Omental fat pad (tissue), 4 donors: ENCODE data around the gene HPD. TPM values are rescaled to one million over a fixed set of nuclear protein-coding genes. Genes with fewer than 3 reads are reported as not detected.
A peak's percentile ranks its signal among the peaks of the same experiment; 100 is the strongest.

Source experiments
- ATAC-seq: fragments of 150-250 bp; one replicate; pipeline ENCODE4 v1.9.1; 2016; ENCODE audit warnings: mild to moderate bottlenecking, moderate library complexity; ENCODE audit not compliant: low FRiP score
- DNase-seq: peaks from one replicate; pipeline ENCODE4 v3.0.0-alpha.2; 2019; ENCODE audit warnings: low spot score
- total RNA-seq, 4 donors: library from RNA; depleted of rRNA; stranded (reverse); fragments of >200 nt; gene quantifications; one replicate each; pipeline ENCODE4 v1.1.0, GENCODE V29; 2016
- TF ChIP-seq, protein P1 (sequence below), 3 donors: fragments of 450-650 bp; IDR thresholded peaks; one replicate each; pipeline ENCODE4 v1.5.1; 2016 to 2017; ENCODE audit warnings: antibody characterized with exemption in 3 of 3, mild to moderate bottlenecking in 3 of 3, moderate library complexity in 2 of 3

HPD gene
- total RNA-seq, 4 donors from 2014 or later, result 0.82 to 8.5 (median 1.6) TPM

DNA sequence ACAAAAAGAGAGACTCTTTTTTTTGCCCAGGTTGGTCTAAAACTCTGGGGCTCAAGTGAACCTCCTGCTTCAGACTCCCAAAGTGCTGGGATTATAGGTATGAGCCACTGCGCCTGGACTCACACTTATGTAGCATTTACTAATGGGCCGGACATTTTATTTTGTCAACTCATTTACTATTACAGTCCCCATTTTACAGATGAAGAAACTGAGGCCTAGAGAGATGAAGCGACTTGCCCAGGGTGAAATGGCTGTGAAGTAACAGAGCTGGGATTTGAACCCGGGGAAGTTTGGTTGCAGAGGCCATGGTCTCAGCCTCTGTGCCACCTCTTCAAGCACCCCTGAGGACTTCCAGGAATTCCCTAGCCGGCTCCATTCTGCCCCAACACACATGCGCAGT lies 9.4 kb downstream of the HPD start:
- DNase-seq (no peak), ATAC-seq (no peak)
- TF ChIP-seq, protein P1, sequence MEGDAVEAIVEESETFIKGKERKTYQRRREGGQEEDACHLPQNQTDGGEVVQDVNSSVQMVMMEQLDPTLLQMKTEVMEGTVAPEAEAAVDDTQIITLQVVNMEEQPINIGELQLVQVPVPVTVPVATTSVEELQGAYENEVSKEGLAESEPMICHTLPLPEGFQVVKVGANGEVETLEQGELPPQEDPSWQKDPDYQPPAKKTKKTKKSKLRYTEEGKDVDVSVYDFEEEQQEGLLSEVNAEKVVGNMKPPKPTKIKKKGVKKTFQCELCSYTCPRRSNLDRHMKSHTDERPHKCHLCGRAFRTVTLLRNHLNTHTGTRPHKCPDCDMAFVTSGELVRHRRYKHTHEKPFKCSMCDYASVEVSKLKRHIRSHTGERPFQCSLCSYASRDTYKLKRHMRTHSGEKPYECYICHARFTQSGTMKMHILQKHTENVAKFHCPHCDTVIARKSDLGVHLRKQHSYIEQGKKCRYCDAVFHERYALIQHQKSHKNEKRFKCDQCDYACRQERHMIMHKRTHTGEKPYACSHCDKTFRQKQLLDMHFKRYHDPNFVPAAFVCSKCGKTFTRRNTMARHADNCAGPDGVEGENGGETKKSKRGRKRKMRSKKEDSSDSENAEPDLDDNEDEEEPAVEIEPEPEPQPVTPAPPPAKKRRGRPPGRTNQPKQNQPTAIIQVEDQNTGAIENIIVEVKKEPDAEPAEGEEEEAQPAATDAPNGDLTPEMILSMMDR (IDR thresholded peaks at IDR 0.05), result no peak

DNA sequence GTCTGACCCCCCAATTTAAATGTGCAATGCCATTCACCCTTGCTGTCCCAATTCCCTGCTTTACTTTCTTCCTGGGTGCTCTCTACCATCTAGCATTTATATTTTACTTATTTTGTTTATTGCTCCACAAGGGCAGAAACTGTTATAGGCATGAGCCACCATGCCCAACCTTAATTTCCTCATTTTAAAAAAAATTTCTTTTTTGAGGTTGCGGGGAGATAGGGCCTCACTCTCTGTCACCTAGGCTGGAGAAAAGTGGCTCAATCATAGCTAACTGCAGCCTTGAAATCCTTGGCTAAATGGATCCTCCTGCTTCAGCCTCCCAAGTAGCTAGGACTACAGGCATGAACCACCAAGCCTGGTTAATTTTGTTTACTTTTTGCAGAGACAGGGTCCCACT lies 13.0 kb downstream of the HPD start:
- ATAC-seq (no peak), DNase-seq (no peak)
- TF ChIP-seq, protein P1 (IDR thresholded peaks at IDR 0.05), result no peak

DNA sequence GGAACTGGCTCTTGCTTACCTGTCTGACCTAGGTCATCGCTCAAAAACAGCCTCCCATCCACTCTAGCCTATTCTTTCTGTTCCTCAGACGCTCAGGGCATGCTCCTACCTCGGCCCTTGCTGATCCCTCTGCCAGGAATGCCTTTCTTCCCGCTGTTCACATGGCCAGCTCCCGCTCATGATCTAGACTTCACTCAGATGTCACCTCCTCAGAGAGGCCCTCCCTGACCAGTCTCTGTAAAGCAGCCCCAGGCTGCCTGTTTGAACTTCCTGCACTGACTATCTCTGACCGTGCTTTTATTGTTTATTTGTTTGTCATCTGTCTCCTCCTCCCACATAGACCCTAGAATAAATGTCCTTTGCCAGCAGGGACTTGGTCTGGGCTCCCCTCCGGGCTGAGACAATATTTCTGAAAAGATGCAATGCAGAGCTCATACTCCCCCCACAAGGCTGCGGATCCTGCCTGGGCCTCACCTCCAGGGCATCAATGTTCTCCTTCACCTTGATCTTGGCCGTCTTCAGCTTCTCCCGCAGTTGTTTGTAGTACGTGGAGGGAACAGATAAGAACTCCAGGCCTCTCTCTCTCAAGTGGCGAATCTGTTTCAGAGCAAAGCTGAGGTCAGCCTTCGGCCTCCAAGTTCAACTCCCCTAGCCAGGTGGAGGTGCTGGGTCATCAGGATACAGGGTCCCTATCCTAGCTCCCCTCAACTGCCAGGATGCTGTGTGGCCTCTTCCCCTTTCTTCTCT lies 15.2 kb downstream of the HPD start:
- DNase-seq, result no peak
- TF ChIP-seq, protein P1 (IDR thresholded peaks at IDR 0.05), result no peak
- no peak for ATAC-seq

DNA sequence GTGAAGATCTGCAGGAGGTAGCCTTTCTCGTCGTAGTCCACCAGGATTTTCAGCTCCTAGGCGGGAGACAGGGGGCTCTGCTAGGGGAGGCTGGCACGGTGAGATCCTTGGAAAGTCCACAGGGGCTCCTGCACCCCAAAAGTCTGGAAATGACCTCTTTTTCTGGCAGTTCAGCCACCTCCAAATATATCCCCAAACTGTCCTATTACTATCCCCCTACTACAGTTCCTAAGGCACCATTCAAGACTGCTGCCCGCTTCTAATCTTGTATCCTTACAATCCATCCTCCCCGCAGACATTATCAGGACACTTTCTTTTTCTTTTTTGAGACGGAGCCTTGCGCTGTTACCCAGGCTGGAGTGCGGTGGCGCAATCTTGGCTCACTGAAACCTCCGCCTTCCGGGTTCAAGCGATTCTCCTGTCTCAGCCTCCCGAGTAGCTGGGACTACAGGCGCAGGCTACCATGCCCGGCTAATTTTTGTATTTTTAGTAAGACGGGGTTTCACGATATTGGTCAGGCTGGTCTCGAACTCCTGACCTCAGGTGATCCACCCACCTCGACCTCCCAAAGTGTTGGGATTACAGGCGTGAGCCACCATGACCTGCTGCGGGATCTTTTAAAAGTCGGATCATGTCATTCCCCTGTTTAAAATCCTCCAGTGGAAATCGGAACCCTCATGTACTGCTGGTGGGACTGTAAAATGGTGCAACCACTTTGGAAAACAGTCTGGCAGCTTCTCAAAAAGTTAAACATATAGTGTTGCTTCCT lies 18.5 kb downstream of the HPD start:
- no peak for ATAC-seq

DNA sequence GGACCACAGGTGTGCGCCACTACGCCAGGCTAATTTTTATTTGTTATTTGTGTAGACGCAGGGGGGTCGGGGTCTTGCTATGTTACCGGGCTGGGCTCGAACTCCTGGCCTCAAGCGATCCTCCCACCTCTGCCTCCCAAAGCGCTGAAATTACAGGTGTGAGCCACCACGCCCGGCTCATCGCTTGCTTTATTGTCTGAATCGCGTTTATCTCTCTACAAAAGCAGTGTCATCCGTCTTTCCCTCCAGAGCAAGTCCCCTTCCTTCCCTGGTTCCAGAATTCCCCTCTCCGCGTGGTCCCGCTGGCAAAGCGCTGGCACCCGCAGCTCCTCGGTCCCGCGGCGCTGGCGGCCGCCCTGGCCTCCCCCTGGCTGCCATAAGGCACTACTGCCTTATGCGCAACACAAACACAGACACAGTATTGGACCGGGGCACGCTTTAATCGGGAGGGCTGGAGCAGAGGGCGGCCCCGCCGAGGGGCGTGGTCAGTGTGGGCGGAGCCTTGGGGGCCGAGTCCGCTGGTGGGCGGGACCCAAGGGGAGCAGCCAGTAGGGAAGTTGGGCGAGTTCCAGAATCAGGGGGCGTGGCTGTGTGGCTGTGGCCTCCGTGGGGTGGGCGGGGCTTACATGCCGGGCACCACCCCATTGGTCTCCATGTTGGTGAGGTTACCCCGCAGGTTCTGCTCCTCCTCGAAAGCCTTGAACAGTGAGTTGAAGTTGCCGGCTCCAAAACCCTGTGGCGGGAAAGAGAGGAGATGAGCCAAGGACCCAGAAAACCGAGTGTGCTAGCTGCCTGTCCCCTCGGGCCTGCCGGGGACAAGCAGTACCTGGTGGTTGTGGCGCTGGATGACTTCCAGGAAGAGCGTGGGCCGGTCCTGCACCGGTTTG lies 19.3 kb downstream of the HPD start:
- TF ChIP-seq, protein P1 (IDR thresholded peaks at IDR 0.05), result no peak
- peak; percentile 100 for DNase-seq
- peak; percentile 99 for ATAC-seq

More for the DNA sequence above, 18.5 kb downstream of the HPD start:
- no peak for DNase-seq
- TF ChIP-seq, protein P1 (IDR thresholded peaks at IDR 0.05), result no peak

DNA sequence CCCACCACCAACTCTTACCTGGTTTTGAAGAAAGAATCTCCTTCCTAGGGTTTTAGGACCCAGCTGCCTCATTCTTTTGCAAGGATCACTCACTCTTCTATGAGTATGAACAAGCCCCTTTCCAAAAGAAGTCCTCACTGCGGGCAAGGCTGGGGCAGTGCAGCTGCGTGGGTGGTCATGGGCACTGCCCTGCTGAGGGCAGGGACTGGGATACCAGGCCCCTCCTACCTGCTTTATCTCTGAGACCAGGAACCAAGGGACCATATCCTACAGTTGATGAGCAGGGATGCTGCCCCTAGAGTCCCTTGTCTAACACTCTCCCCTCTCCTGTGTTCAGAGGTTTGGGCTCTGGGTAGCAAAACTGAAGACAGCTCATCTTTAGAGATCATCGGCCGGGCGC lies 20.5 kb downstream of the HPD start:
- no peak for ATAC-seq
- DNase-seq, result no peak
- TF ChIP-seq, protein P1 (IDR thresholded peaks at IDR 0.05), result no peak
